ENCODE measurements around the gene TADA2B.

DNA sequence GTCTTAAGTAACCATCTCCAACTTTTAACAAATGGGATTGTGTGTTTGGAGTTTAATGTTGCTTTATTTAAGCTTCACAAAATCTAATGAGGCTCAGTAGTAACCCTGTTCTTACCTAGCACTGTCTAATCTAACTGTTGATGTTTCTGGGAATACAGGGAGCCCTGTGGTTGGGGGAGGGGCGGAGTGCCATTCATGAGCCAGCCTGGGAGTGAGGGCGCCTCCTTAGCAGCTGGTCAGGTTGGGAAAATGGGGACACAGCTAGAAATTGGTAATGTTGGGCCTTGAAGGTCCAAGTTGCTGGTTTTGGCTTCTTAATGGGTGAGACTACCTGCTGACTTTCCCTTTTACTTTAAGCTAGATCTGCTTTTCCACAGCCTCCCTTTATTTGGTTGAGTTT is 22.9 kb upstream of the TADA2B start:
- no peak for TF ChIP-seq CTCF (IDR thresholded peaks at IDR 0.05)
- TF ChIP-seq POLR2A (IDR thresholded peaks at IDR 0.05): no peak
- TF ChIP-seq EP300 (IDR thresholded peaks at IDR 0.05): no peak

Data from sigmoid colon (tissue), 4 donors.